Liver (tissue), 3 donors: Measurements from ENCODE around the gene GPR55.

ENCODE experiments used
- GABPA ChIP-seq, 2 donors: IDR thresholded peaks in 1 of 2; conservative IDR thresholded peaks in 1 of 2; 2 replicates each; pipeline ENCODE4 v1.6.1; 2016; ENCODE audit warnings: antibody characterized with exemption in 2 of 2, mild to moderate bottlenecking in 1 of 2, moderate library complexity in 1 of 2
- HNF4G ChIP-seq: IDR thresholded peaks from 2 replicates; pipeline ENCODE4 v1.6.1; 2016; ENCODE audit warnings: antibody characterized with exemption
- JUND ChIP-seq, 2 donors: IDR thresholded peaks; 2 replicates each; pipeline ENCODE4 v1.6.1; 2016; ENCODE audit warnings: antibody characterized with exemption in 2 of 2
- RAD21 ChIP-seq, 2 donors: IDR thresholded peaks; 2 replicates each; pipeline ENCODE4 v1.6.1; 2016; ENCODE audit warnings: antibody characterized with exemption in 2 of 2, mild to moderate bottlenecking in 2 of 2
- TF ChIP-seq, protein P1 (sequence below): fragments of 150-350 bp; IDR thresholded peaks from 2 replicates; pipeline ENCODE4 v1.5.1; 2017; ENCODE audit warnings: improper control_type of control experiment, low read depth, low read length; ENCODE audit not compliant: missing input control
- TF ChIP-seq, protein P2 (sequence below): IDR thresholded peaks from 2 replicates; pipeline ENCODE4 v1.6.1; 2016; ENCODE audit warnings: antibody characterized with exemption, mild to moderate bottlenecking
- TF ChIP-seq, protein P3 (sequence below): IDR thresholded peaks from 2 replicates; pipeline ENCODE4 v1.6.1; 2016; ENCODE audit warnings: antibody characterized with exemption
- donor health status: healthy.
- donor health status: healthy.

DNA sequence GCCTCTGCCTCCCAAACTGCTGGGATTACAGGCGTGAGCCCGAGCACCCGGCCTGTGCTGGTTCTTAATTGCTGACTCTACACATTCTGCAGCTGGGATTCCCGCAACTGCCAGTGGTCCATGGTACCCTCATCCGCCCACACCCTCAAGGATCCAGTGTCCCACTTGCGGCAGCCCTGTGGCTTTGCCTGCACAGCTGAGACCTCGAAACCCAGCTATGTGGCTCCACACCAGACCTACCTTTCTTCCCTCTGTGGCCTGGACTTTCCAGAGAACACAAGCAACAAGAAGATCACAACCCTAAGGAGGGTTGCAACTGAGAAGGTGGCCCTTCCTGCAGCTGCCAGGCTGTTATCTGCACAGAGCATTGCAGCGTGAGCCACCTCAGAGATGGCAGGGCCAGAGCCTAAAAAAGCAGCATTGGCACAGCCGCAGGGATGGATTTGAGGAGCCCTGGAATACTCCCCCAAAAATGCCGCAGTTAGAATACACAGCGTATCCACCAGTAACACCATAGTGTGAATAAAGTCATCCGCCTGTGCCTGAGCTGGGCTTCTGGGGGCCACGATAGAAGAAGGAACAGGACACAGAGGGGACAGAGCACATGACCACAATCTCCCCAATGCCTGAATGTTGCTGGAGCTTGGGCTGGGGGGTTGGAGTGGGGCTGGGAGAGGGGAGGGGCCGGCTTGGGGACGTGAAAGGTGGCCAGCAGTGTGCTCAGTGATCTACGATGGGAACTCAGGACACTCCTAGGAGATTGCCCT, 1.9 kb downstream of the GPR55 start:
- TF ChIP-seq, protein P1, sequence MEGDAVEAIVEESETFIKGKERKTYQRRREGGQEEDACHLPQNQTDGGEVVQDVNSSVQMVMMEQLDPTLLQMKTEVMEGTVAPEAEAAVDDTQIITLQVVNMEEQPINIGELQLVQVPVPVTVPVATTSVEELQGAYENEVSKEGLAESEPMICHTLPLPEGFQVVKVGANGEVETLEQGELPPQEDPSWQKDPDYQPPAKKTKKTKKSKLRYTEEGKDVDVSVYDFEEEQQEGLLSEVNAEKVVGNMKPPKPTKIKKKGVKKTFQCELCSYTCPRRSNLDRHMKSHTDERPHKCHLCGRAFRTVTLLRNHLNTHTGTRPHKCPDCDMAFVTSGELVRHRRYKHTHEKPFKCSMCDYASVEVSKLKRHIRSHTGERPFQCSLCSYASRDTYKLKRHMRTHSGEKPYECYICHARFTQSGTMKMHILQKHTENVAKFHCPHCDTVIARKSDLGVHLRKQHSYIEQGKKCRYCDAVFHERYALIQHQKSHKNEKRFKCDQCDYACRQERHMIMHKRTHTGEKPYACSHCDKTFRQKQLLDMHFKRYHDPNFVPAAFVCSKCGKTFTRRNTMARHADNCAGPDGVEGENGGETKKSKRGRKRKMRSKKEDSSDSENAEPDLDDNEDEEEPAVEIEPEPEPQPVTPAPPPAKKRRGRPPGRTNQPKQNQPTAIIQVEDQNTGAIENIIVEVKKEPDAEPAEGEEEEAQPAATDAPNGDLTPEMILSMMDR: no peak
- TF ChIP-seq, protein P2, sequence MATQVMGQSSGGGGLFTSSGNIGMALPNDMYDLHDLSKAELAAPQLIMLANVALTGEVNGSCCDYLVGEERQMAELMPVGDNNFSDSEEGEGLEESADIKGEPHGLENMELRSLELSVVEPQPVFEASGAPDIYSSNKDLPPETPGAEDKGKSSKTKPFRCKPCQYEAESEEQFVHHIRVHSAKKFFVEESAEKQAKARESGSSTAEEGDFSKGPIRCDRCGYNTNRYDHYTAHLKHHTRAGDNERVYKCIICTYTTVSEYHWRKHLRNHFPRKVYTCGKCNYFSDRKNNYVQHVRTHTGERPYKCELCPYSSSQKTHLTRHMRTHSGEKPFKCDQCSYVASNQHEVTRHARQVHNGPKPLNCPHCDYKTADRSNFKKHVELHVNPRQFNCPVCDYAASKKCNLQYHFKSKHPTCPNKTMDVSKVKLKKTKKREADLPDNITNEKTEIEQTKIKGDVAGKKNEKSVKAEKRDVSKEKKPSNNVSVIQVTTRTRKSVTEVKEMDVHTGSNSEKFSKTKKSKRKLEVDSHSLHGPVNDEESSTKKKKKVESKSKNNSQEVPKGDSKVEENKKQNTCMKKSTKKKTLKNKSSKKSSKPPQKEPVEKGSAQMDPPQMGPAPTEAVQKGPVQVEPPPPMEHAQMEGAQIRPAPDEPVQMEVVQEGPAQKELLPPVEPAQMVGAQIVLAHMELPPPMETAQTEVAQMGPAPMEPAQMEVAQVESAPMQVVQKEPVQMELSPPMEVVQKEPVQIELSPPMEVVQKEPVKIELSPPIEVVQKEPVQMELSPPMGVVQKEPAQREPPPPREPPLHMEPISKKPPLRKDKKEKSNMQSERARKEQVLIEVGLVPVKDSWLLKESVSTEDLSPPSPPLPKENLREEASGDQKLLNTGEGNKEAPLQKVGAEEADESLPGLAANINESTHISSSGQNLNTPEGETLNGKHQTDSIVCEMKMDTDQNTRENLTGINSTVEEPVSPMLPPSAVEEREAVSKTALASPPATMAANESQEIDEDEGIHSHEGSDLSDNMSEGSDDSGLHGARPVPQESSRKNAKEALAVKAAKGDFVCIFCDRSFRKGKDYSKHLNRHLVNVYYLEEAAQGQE: no peak
- TF ChIP-seq, protein P3, sequence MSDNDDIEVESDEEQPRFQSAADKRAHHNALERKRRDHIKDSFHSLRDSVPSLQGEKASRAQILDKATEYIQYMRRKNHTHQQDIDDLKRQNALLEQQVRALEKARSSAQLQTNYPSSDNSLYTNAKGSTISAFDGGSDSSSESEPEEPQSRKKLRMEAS: no peak
- TF ChIP-seq HNF4G (no peak), JUND (IDR thresholded peaks at IDR 0.05) (no peak), GABPA (IDR thresholded peaks at IDR 0.05 in 1 of 2, conservative IDR thresholded peaks at IDR 0.05 in 1 of 2) (no peak), RAD21 (IDR thresholded peaks at IDR 0.05) (no peak)
